EH (cell line): ENCODE data around the gene JADE2.
"Not testable (repeated sequence)": the region's sequence is repeated elsewhere in the genome, so short reads cannot be mapped to it uniquely, and the experiment has no call there.

Source experiments
- DNase-seq: peaks from one replicate; pipeline ENCODE4 v3.0.0-alpha.2; 2015; ENCODE audit warnings: low read depth

JADE2 gene

DNA sequence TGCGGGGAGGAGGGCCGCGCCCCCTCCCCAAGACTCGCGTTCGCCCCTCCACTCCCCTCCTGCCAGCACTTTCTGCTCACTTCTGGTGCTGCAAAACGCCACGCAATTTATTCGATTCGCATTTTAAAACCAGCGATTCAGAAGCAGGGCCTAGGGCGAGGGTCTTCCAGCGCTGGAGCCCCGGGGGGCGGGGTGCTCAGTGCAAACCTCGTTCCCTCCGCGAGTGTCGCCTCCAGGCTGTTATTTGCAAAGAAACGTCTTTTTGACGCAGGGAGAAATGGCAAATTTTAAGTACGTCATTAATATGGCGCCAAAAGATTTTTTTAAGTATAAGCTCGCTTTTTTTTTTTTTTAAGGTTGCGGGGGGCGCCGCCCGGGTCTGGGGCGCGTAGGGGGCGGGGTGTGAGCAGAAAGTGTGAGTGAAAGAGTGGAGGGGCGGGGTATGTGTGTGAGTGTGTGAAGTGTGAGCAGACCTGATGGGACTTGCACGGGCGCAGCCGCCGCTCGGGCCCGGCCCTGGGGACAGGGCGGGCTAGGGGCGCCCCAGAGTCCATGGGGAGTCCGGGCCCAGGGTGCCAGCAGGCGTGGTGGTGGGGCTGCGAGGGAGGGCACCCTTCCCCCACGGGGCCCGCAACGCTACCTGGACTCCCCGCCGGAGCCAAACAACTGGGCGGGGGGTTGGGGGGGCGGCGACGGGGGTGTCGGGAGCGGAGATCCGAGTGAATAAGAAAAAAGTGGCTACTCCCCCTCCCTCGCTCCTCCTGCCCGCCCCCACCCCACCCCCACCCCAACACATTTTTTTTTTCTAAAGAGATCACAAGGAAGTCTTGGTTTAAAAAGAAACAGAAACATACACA lies at the start of gene JADE2:
JADE2 (plus strand) TSS at position 845 of the 857 bp plus-strand sequence. CDS start 10,188 bp downstream, outside the sequence.
- DNase-seq = peak; percentile 67

DNA sequence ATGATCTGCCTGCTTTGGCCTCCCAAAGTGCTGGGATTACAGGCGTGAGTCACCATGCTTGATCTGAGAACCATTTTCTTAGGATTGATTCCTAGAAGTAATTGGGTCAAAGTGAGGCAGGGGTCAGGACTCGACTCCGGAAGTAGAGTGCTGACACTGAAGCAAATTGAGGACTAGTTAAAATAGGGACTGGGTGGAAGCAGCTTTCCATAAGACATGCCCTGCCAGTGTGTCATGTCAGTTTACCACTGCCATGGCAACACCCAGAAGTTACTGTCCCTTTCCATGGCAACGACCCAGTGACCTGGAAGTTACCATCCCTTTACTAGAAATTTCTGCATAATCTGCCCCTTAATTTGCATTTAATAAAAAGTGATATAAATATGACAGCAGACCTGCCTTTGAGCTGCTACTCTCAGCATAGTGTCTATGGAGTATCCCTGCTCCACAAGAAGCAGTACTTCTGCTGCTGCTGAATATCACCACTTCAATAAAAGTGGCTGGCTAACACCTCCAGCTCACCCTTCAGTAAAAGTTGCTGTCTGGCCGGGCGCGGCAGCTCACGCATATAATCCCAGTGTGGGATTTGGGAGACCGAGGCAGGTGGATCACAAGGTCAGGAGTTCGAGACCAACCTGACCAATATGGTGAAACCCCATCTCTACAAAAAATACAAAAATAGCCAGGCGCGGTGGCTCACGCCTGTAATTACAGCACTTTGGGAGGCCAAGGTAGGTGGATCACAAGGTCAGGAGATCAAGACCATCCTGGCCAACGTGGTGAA lies 47.8 kb upstream of the JADE2 start:
- peak; percentile 37 for DNase-seq

DNA sequence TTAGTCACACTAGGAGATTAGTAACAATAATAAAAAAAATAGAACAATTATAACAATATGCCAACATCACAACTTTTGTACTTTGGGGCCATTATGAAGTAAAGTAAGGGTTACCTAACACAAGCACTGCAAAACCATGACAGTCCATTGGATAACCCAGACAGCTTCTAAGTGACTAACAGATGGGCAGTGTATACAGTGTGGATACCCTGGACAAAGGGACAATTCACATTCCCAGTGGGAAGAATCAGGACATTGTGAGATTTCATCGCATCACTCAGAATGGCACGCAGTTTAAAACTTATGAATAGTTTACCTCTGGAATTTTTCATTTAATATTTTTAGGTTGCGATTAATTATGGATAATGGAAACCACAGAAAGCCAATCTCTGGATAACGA lies 45.6 kb upstream of the JADE2 start:
- DNase-seq = no peak

DNA sequence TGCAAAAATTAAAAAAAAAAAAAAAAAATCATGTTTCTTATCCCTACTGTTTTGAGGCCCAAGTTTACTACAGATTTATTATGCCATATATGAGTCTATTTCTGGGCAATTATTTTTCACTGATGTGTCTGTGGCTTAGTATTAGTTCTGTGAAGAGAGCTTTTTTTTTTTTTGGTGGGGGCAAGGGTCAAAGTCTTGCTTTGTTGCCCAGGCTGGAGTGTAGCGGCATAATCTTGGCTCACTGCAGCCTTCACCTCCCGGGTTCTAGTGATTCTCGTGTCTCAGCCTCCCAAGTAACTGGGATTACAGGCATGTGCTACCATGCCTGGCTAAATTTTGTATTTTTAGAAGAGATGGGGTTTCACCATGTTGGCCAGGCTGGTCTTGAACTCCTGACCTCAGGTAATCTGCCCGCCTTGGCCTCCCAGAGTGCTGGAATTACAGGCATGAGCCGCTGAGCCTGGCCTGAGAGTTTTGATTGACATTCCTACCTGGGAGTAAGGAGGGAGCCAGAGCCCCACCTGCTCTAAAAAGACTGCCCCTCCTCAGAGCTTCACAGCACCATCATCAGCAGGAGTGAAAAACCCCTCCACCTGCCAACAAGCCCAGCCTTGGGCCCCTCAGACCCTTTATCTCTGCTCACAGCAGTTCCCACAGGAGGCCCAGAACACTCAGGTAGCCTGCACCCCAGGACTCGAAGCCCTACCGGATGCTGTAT lies 36.1 kb upstream of the JADE2 start:
- DNase-seq = no peak

DNA sequence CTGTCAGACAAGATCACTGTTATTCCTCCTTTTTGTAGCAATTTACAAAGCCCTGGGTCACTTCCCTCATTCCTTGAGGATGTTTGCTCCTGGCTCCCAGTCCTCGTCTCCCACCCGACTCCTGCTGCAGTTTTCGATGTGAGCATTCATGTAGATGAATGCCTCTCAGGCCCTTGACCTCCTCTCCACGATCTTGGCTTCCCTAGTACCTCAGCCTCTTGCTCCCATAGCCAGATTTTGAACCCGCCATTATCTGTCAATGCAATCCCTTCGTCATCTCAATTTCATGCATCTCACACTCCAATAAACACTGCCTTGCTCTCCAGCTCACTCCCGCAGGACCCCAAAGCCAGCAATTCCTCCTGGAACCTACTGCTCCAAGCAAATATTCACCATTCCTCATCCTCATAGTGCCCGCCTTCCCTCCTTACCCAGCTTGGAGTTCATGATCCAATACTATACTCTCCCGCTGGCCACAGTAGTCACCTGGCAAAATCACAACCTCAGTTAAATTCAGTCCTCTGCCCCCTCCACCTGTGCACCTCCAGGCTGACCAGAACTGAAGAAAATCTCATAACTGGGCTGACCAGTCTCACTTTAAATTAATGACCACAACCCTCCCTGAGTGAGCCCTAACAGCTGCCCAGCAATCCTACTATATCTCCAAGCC lies 35.1 kb upstream of the JADE2 start:
- no peak for DNase-seq

DNA sequence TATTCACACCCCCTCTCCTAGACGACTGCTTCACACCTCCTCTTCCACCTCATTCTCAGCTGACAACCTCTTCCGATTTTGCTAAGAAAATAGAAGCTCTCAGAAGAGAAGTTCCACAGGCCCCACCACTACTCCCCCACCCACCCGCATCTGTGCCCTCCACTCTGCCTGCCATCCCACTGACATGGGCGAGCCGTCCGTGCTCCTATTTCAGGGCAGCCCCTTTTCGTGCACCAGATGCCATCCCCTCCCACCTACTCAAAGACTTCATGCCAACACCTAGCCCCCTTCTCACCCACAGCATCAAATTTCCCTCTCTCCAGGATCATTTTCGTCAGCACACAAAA lies 34.6 kb upstream of the JADE2 start:
- DNase-seq = no peak

DNA sequence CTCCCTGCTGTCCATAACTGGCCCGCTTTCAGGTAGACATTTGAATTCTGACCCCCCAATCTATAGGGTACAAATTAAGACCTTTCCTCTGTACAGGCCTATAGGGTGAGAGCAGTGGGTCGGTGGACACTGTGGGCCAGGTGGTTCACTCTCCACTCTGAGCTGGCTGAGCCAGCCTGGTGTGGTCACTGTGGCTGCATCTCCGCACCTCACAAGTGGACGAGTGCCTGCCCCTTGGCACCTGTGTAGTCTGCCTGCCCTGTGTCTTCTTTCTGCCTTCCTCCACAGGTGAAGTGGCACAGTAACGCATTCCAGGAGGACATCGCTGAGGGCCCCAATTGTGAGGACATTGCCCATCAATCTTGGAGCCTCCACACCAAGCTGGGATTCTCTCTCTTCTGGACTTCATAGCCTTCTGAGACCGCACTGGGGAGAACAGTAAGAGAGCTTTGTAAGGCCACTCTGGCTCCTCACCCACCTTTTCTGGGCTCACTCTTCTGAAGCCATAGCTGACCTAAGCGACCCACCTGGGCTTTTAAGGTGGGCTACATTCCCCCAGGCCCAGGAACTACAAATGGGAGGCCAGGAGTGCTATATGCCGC lies 33.5 kb upstream of the JADE2 start:
- no peak for DNase-seq

DNA sequence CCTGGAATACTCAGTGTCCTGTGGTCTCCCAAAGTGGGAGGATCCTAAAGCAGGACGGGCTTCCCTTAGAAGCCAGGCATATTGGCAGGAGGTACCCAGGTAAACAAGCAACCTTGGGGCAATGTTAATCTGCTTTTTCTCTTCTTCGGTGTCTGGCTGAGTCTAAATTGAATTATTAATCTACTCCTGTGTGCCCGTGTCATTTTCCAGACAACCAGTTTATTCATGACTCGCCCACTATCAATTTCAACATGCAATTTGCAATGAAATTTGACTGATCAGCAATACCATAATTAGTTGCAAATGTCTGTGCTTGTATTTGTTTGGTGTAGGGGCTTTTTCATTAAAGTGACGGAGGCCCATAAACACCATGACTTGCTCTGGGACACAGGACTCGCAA lies 32.9 kb upstream of the JADE2 start:
- DNase-seq = no peak

DNA sequence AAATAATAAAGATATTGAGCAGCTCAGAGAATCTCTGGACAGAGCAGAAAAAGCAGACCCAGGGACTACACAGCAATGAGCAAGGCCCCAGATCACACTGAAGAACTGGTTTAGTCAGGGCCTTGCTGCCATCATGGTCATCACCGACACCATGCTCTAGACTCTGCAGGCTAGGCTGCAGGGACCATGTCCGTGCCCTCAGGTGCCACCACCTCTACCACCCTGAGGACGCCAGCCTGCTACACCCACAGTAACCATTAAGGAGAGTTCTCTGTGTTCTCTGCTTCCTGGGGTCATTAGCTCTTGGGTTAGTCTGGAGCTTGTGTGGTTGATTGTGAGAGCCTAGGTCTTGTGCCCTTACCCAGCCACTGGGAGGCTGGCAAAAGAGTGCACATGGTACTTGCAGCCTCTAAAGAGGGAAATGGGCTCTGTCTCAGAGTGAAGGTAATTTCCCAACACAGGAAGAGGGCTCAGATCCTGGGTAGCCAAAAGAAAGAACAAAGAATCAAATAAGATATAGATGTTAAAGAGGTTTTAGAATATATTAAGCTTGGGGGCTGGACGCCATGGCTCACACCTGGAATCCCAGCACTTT lies 31.9 kb upstream of the JADE2 start:
- no peak for DNase-seq

DNA sequence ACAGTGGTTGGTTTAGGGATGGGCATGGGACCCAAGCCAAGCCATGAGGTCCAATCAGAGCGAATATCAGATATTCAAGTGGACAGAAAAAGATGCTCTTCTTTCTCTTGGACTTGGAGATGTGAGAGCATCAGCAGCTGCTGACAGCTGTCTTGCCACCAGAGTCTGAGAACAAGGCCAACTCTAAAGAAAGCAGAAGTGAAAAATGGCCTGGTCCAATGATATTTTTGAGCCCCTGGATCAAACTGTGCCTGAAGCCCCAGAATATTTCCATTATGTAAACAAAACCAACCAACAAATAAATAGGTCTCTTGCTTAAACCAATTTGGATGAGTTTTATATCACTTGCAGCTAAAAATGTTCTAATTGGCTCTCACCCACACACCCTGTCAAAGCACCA lies 30.7 kb upstream of the JADE2 start:
- no peak for DNase-seq

DNA sequence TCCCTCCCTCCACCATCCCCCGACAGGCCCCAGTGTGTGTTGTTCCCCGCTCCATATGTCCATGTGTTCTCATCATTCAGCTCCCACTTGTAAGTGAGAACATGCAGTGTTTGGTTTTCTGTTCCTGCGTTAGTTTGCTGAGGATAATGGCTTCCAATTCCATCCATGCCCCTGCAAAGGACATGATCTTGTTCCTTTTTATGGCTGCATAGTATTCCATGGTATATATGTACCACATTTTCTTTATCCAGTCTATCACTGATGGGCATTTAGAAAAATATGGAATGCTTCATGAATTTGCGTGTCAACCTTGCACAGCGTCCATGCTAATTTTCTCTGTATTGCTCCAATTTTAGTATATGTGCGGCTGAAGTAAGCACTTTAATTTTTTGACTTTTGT lies 25.6 kb upstream of the JADE2 start:
- not testable (repeated sequence) for DNase-seq

DNA sequence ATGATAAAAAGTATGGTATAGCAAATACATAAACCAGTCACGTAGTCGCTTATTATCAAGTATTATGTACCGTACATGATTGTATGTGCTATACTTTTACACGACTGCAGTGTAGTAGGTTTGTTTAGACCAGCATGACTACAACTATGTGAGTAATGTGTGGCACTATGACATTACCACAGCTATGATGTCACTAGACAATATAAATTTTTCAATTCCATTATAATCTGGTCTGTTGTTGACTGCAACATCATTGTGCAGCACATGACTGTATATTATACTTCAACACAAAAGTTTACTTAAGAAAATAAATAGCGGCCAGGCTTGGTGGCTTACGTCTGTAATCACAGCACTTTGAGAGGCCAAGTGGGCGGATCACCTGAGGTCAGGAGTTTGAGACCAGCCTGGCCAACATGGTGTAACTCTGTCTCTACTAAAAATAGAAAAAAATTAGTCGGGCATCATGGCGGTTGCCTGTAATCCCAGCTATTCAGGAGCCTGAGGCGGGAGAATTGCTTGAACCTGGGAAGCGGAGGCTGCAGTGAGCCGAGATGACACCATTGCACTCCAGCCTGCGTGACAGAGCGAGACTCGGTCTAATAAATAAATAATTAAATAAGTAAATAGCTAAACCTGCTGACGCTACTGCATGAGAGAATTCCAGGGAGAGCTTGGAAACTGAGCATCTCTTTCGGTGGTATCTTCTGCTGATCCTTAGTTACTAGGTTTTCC lies 24.6 kb upstream of the JADE2 start:
- DNase-seq = no peak

DNA sequence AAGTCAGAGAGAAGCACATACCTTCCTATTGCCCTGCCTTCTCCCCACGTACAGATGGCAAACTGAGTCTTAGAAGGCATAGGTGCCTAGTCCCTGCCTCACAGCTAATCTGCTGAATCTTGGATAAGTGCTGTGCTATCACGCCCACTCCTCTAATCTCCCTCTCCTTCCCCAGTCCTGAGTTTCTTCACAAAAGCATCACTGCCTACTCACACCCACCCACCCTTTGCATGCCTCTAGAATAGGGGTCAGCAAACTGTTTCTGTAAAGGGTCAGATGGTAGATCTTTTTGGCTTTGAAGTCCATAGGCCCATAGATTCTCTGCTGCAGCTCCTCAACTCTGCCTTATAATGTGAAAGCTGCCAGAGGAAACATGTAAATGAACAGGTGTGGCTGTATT lies 23.2 kb upstream of the JADE2 start:
- DNase-seq = no peak

DNA sequence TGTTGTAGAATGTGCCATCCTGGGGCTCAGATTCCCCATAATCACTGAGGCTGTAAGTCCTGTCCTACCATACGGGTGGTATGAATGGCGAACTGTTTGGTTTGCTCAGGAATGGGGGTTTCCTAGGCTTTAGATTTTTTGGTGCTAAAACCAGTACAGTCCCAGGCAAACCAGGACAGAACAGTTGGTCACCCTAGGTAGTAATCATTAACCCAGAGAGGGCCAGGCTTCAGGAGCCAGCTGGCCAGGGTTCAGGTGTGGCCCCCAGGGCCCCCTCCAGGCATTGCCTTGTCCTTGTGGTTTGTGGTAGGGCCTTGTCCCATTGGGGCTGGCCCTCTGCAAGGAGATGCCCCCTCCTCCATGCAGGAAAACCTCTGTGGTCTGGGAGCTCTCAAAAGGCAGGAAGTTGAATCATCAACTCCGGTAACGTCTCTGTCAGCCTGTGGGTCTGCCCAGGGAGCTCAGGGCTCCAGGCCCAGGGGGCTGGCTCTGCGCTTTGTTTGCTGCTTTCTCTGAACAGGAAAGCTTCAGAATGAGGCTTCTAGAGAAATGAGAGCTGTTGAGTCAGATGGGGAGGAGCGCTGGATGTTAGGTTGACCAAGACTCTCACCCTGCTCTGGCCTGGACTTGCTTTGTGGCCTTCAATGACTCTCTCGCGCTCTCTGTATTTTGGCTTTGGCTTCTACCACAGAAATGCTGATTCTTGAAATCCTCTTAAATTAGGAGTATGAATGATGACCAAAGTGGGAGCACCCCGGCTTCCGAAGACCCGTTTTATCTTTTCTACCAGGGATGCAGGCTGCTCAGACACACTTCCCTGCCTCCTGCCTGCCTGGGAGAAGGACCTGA lies 22.2 kb upstream of the JADE2 start:
- DNase-seq = peak; percentile 98

DNA sequence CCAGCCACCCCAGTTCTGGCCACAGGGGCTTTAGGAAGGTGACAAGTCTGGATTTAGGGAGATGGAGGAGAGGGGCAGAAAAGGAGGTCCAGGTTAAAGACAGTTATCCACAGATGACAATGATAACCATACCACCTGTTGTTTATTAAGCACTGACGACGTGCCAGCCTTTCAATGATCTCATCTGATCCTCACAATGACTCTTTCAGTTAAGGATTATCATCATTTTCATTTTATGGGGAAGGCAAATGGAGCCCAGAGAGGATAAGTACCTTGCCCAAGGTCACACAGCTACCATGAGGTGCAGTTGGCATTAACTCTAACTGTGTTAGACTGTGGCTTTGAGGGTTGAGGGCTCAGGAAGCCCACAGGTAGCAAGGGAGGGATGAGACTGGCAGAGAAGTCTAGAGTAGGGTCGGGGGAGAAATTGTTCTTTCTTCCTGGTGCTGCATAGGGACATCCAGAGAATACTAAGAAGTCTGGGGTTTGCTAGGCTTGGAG lies 21.5 kb upstream of the JADE2 start:
- peak; percentile 41 for DNase-seq

DNA sequence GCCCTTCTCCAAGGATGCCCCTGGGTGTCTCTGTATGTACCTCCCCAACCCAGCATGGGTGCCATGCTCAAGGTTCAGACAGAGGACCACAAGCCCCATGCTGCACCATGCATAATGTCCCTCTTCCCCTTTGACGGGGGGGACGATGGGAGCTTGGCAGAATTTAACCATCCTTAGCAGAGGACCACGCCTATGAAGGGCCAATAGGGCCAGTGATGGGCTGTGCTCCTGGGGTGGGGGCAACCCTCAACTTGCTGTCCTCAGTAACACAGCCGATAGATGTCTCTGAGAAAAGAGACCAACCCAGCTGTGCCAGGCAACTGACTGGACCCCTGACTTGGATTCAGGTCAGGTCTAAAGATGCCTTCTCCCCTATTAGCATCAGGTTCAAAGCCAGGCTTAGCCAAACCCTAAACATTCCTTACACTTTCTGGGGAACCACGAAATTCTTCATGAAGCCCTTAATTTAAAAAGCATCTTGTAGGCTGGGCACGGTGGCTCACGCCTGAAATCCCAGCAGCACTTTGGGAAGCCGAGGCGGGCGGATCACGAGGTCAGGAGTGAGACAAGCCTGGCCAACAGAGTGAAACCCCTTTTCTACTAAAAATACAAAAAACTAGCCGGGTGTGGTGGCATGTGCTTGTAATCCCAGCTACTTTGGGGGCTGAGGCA lies 20.7 kb upstream of the JADE2 start:
- no peak for DNase-seq

DNA sequence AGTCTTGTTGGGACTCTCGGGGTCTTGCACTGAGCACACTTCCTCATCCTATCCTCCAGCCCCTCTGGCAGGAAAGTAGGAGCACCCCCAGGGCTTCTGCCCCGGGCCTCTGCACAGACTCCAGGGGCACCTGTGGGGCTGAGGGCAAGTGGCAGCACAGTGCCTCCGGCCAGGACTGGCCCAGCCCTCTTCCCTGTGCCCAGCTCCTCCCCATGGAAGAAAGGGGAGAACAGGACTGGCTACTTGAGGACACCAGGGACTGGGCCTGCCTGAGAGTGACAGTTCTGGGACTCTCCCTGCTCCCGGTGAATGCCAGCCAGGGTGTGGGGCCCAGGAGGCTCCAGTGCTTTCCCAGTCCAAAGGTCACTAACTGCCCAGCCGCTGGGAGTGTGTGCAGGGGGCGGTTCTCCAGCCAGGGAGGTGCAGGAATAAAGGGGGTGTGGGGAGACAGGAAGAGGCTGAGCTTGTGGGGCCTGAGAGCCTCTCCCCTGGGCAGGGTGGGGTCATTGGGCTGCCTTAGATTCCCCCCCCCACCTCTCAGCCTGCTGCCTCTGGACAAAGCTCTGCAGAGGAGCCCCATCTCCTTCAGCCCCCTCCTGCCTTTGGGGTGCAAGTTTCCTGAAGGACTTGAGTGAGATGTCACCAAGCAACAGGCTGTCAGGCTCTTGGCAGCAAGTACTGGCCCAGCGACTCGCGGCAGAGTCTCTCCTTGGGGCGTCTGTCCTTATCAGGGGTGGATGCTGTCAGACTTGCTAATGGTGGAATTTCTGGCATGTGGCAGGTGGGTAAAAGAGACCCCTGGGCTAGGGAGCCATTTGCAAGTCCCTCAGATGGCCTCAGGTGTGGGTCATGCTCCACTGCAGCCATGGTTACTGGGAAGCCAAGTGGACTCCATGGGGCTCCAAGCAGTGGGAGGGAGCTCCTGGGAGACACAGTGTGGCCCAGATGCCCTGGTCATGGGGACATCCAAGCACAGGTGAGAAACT lies 19.1 kb upstream of the JADE2 start:
- DNase-seq = peak; percentile 37

DNA sequence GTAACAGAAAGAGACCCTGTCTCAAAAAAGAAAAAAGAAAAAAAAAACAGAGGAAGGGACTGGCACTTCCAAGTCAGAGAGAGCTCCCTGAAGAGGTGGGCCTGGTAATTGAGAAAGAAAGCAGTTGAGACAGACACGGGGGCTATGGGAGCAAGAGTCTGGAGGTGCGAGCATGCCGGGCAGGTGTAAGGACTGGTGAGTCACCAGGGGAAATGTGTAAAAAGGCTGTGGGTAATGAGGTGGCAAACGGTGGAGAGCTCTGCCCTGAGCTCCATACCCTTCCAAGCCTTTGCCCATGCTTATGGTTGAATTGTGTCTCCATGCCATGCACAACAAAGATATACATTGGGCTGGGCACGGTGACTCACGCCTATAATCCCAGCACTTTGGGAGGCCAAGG lies 18.0 kb upstream of the JADE2 start:
- no peak for DNase-seq
